Measurements from ENCODE around the gene WDR5. TPM values are rescaled to one million over a fixed set of nuclear protein-coding genes. Genes with fewer than 3 reads are reported as not detected.

Gene WDR5
- total and polyA plus RNA-seq, 2 of the 13 experiments (the other 11 are each of a cell fraction or from before 2014, with no cell fraction given): 34.3 TPM

- TF ChIP-seq ZBTB40 (IDR thresholded peaks at IDR 0.05) (no peak), ZBTB40 (CRISPR knock-in tag; IDR thresholded peaks at IDR 0.05) (no peak), ZNF557 (CRISPR knock-in tag; IDR thresholded peaks at IDR 0.05) (no peak), CTCF (CRISPR knock-in tag; IDR thresholded peaks at IDR 0.05) (0 out of 2 replicates have a peak, but pooled peaks have one; percentile 4), RBM39 (IDR thresholded peaks at IDR 0.05; ENCODE audit: low read depth, low read length, poor library complexity, severe bottlenecking) (no peak), ZNF850 (CRISPR knock-in tag; conservative IDR thresholded peaks at IDR 0.05) (no peak), RBFOX2 (IDR thresholded peaks at IDR 0.05; ENCODE audit: low read depth, low read length) (no peak), ZNF263 (CRISPR knock-in tag; IDR thresholded peaks at IDR 0.05) (peak; percentile 44; the same call in 1 of the 2 replicates), ZNF543 (CRISPR knock-in tag; IDR thresholded peaks at IDR 0.05) (no peak; the same call in 1 of the 2 replicates), LBX2 (CRISPR knock-in tag; IDR thresholded peaks at IDR 0.05; ENCODE audit: borderline replicate concordance) (no peak), ZNF550 (CRISPR knock-in tag; IDR thresholded peaks at IDR 0.05; ENCODE audit: borderline replicate concordance) (no peak), TFAP4 (IDR thresholded peaks at IDR 0.05; ENCODE audit: borderline replicate concordance, low read depth) (no peak), ZNF33A (CRISPR knock-in tag; IDR thresholded peaks at IDR 0.05; ENCODE audit: borderline replicate concordance) (no peak), HNRNPUL1 (IDR thresholded peaks at IDR 0.05; ENCODE audit: low read depth, low read length) (no peak), ZNF615 (CRISPR knock-in tag; IDR thresholded peaks at IDR 0.05; ENCODE audit: borderline replicate concordance) (no peak)
Measured at GRCh38 chr9:134169724-134170401, 34.0 kb downstream of the WDR5 start (continued).
